ENCODE data around the gene MDGA2. TPM values are rescaled to one million over a fixed set of nuclear protein-coding genes. Genes with fewer than 3 reads are reported as not detected.

MDGA2 gene
- total and polyA plus RNA-seq, 9 of the 15 experiments (the other 6 are each of a cell fraction or from before 2014, with no cell fraction given): 0.01 to 0.18 (median 0.03) TPM; not detected in 5

- TF ChIP-seq RAD21 (CRISPR knock-in tag; conservative IDR thresholded peaks at IDR 0.05 in 1 of 2, IDR thresholded peaks at IDR 0.05 in 1 of 2): peak in 1 of 2 experiments; percentile 23; a peak in 1 of 4 replicates
- TF ChIP-seq ZSCAN32 (CRISPR knock-in tag; IDR thresholded peaks at IDR 0.05): no peak
Observed at GRCh38 chr14:47040550-47040949, 634.9 kb downstream of the MDGA2 start (continued).

- CTCF ChIA-PET (ENCODE audit: low intra/inter-chr PET ratio): no interaction called here
- Histone ChIP-seq H3K27me3 (ENCODE audit: control insufficient read depth in 2 of 2, insufficient read depth in 2 of 2, low read length in 2 of 2) (no peaks in the 10 kb centered on the region), H3K79me2 (ENCODE audit: control insufficient read depth, insufficient read depth, low read length) (no peaks in the 10 kb centered on the region), H3K9me3 (replicated peaks; ENCODE audit: control insufficient read depth, insufficient read depth, low read depth, low read length) (no peaks in the 10 kb centered on the region), H4K20me1 (replicated peaks; ENCODE audit: control insufficient read depth, insufficient read depth, low read length) (no peaks in the 10 kb centered on the region), H3K4me1 (replicated peaks in 1 of 2; ENCODE audit: control insufficient read depth in 2 of 2, insufficient read depth in 2 of 2, low read length in 2 of 2) (no peaks in the 10 kb centered on the region), H2AFZ (ENCODE audit: low read depth, low read length) (no peak overlapping the region), H3K27ac (ENCODE audit: extremely low read depth, low read depth, low read length) (no peak overlapping the region), H3K4me3 (no peak overlapping the region), H3K9me1 (ENCODE audit: control insufficient read depth, insufficient read depth, low read length) (no peaks in the 10 kb centered on the region), H3K4me2 (ENCODE audit: insufficient read depth, low read length) (no peak overlapping the region), H3K36me3 (ENCODE audit: control insufficient read depth, insufficient read depth, low read length) (no peaks in the 10 kb centered on the region), H3K9ac (ENCODE audit: insufficient read depth in 1 of 2, low read depth in 2 of 2, low read length in 2 of 2) (no peak overlapping the region)
- TF ChIP-seq BRF1 (IDR thresholded peaks at IDR 0.05; ENCODE audit: borderline replicate concordance, extremely low read depth, insufficient read length) (no peak), BDP1 (IDR thresholded peaks at IDR 0.05; ENCODE audit: insufficient read depth, insufficient read length) (no peak), ZNF398 (CRISPR knock-in tag; IDR thresholded peaks at IDR 0.05) (no peak)
- FAIRE-seq (no peak), ATAC-seq (no peak), DNase-seq (ENCODE audit: extremely low read depth in 1 of 4, low spot score in 3 of 4) (no peak)
- no TSS peak for BruUV-seq (replicated peaks)
- in situ Hi-C loops (cut with MboI): no loop called here
- POLR2A ChIA-PET: no interaction called here
- intact Hi-C loops (cut with micrococcal nuclease): no loop called here
Observed at GRCh38 chr14:47039336-47039735, 636.1 kb downstream of the MDGA2 start.

All from K562 (cell line).